DMS153 treated with DMSO at 0.1 percent for 48 hours (cell line): ENCODE measurements around the gene ANKDD1A.
A peak's percentile ranks its signal among the peaks of the same experiment; 100 is the strongest.

Source experiments
- DNase-seq: peaks from one replicate; lab custom pipeline; 2025; ENCODE audit not compliant: unreplicated experiment; lab: John Stamatoyannopoulos, UW

Gene ANKDD1A

GRCh38 chr15:64911311-64912186, at the start of gene ANKDD1A:
Gene ANKDD1A (plus strand): TSS chr15:64911902. CDS start chr15:64911931, 29 bp downstream.
- no peak for DNase-seq

GRCh38 chr15:64861960-64862359, 49.7 kb upstream of the ANKDD1A start:
- DNase-seq, result no peak

- DNase-seq, result no peak
Measured at GRCh38 chr15:64862408-64862807, 49.3 kb upstream of the ANKDD1A start.

DNA sequence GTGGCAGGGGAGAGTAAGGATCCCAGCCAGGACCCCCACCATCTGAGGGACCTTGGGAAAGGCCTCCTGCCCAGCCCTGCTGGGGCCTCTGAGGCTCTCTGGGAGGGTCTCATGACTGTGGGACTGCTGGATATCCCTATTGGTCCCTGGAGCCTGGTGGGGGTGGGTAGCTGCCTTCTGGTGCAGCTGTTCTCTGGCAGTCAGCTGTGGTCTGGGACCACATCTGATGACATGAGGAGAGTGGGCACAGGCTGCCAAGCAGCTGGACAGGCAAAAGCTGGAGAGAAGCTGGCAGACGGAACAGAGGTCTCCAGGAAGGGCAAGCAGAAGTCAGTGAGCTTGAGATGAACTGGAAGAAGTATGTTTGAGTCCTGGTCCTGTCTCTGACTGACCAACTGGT, 47.6 kb upstream of the ANKDD1A start:
- DNase-seq, result no peak

DNA sequence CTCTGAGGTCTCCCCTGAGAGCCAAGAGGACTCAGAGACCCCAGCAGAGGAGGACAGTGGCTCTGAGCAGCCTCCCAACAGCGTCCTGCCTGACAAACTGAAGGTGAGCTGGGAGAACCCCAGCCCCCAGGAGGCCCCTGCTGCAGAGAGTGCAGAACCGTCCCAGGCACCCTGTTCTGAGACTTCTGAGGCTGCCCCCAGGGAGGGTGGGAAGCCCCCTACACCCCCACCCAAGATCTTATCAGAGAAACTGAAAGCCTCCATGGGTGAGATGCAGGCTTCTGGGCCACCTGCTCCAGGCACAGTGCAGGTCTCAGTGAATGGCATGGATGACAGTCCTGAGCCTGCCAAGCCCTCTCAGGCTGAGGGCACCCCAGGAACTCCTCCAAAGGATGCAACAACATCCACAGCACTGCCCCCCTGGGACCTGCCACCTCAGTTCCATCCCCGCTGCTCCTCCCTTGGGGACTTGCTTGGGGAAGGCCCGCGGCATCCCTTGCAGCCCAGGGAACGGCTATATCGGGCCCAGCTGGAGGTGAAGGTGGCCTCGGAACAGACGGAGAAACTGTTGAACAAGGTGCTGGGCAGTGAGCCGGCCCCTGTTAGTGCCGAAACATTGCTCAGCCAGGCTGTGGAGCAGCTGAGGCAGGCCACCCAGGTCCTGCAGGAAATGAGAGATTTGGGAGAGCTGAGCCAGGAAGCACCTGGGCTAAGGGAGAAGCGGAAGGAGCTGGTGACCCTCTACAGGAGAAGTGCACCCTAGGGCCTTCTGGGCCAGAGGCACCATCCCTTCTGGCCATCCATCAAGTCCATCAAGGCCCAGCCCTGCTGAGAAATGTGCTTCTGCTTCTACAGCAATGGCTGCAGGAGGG, 46.3 kb upstream of the ANKDD1A start:
- no peak for DNase-seq

DNA sequence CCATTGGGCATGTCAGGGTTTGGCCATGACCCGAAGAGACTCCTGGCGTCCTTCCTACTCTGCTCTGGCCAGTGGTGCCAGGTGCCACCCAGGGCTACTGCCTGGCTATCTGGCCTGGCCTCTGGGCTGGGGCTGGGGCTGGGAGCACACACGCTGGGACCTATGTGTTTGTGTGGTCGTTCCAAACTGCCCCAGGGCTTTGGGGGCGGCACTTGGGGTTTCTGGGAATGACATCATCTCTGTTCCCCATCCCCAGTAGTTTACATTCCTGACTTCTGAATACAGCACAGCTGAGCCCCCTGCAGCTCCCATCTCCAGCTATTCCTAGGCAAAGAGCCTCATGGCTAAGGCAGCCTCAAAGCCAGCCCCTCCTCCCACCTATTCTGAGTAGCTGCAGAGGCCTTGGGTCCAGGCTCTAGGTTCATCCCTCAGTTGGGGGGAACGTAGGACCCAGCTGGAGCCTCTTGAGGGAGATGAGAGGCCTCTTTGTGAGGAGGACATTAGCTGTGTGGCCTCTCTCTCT, 45.6 kb upstream of the ANKDD1A start:
- DNase-seq, result no peak

- no peak for DNase-seq
Measured at GRCh38 chr15:64869501-64869900, 42.2 kb upstream of the ANKDD1A start.

DNA sequence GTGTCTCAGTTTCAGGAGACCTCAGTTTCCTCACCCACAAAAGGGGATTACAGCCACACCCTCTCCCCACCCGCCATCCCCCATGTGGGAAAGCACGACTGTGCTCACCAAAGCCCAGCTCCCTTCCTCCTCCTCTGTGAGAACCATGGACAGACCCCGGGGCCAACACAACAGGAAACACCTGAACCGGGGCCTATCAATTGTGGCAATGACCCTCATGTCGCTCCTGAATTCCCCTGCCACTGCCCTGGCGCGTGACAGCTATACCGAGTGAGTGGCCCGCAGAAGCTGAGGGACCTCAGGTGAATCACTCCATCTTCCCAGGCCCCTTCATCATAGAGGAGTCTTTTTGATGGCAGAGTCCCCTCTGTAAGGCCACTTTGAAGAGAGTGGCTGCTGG, 41.3 kb upstream of the ANKDD1A start:
- DNase-seq, result no peak

- no peak for DNase-seq
Measured at GRCh38 chr15:64875641-64876223, 36.0 kb upstream of the ANKDD1A start.

DNA sequence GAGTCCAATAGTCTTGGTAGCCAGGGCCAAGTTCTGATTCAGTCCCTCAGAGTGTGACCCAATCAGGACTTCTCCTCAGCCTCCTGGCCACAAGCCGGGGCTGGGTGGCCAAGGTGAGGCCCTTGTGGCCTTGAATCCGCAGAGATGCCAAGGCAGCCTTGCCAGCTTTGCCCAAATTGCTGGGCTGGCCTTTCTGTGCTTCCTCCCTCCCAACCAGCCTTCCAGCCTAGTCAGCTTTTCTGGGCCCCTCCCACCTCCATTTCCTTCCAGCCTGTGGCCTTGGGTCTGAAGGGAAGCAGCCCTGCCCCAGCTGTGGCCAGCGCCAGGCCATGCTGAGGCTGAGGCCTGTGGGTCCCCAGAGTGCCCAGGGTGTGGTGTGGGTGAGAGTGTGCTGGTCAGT, 34.3 kb upstream of the ANKDD1A start:
- no peak for DNase-seq

GRCh38 chr15:64878705-64879104, 33.0 kb upstream of the ANKDD1A start:
- DNase-seq, result no peak

- DNase-seq, result no peak
Measured at GRCh38 chr15:64883100-64883581, 28.6 kb upstream of the ANKDD1A start.

GRCh38 chr15:64883997-64884511, 27.6 kb upstream of the ANKDD1A start:
- no peak for DNase-seq

GRCh38 chr15:64884679-64885078, 27.0 kb upstream of the ANKDD1A start:
- DNase-seq, result no peak

DNA sequence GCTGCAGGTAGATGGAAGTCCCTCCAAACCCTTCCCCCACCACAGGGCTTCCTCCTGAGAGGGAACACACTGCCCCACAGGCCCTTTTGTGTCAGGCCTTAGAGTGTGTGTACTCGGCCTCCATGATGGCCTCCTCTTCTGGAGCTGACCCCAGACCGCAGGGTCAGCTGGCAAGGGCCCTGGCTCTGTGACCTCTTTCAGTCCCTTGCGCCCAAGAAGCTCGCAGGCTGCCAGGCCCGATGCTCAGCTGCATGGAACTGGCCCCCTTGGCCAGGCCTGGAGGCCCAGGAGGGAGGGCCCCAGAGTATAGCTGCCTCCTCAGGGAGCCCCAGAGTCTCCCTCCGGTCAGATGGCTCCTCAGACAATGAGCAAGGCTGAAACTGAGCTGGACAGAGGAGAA, 23.4 kb upstream of the ANKDD1A start:
- DNase-seq, result no peak

DNA sequence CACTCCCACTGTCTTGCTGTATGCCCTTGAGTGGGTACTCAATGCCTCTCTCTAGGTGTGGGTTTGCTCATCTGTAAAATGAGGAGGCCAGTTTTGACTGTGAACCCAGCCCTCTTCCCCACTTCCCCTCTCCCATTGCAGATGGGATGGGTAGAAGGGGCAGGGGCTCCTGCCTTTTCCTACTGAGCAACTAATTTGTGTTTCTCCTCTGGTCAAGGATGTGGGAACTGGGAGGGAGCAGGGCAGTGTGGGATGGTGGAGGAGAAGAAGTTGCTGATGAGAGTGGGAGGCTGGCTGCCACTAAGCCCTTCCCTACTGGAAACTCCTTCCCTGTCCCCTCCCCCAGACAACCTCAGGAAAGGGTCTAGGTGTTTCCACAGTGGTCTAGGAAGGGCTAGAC, 20.1 kb upstream of the ANKDD1A start:
- DNase-seq, result no peak

DNA sequence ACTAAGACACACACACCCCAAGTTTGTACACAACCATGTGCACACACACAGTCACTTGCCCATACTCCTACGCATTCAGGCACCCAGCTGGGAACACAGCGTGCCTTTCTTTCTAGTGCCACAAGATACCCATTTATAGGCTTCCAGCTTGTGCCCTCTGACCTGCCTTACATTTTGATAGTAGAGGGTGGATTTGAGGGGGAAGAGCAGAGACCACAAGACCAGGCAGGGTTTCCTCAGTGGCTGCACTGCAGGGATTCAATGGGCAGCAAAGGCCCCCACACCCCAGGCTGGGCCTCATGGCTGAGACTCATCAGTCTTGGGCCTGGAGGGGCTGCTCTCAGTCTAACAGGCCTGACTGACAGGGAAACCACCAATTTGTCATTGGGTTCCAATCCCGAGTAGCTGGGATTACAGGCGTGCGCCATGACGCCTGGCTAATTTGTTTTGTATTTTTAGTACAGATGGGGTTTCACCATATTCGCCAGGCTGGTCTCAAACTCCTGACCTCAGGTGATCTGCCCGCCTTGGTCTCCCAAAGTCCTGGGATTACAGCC, 18.8 kb upstream of the ANKDD1A start:
- DNase-seq, result no peak

GRCh38 chr15:64893481-64894394, 18.0 kb upstream of the ANKDD1A start:
- DNase-seq, result peak; percentile 35

DNA sequence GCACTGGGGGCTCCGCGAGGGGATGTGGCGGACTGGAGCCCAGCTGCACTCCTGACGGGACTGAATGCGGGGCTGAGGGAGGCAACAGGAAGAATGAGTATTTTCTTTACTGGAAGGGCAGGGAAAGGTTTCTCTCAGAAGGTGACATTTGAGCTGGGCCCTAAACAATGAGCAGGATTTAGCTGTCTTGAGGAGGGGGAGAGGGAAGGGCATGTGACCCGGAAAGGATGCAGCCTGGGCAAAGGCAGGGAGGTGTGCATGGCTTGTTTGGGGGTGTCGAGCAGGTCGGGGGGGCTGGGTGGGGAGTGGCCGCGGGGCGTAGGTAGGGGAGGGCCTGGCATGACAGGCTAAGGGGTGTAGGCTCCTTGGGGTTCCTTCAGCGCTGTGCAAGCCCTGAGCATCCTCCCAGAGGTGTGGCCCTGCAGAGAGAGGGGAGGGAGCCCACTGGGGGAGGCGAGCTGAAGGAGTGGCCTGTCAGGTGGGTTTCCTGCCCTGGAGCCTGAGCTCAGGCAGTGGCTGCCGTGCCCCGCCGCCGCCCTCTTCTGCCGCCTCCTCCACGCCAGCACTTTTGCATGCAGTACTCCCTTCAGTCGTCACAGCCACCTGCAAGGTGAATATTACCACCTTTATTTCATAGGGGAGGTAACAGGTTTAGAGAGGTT, 17.2 kb upstream of the ANKDD1A start:
- no peak for DNase-seq
